Measurements from ENCODE around the gene AGAP1.

- TF ChIP-seq PBX3 (IDR thresholded peaks at IDR 0.05) (no peak), CTCF (IDR thresholded peaks at IDR 0.05) (no peak), RAD21 (conservative IDR thresholded peaks at IDR 0.05 in 1 of 2, IDR thresholded peaks at IDR 0.05 in 1 of 2) (no peak), RFX5 (IDR thresholded peaks at IDR 0.05) (no peak)
Measured at GRCh38 chr2:235848946-235849345, 355.1 kb downstream of the AGAP1 start.

Data from A549 (cell line).